GM19023 (cell line): Measurements from ENCODE around the gene PIGH.
"Not testable (repeated sequence)": the region's sequence is repeated elsewhere in the genome, so short reads cannot be mapped to it uniquely, and the experiment has no call there.

Experiments used
- ATAC-seq: cut with Tn5 transposase; IDR thresholded peaks from one replicate; pipeline ENCODE4 v1.9.1; 2021; ENCODE audit warnings: mild to moderate bottlenecking, moderate library complexity; ENCODE audit not compliant: unreplicated experiment

PIGH gene

DNA sequence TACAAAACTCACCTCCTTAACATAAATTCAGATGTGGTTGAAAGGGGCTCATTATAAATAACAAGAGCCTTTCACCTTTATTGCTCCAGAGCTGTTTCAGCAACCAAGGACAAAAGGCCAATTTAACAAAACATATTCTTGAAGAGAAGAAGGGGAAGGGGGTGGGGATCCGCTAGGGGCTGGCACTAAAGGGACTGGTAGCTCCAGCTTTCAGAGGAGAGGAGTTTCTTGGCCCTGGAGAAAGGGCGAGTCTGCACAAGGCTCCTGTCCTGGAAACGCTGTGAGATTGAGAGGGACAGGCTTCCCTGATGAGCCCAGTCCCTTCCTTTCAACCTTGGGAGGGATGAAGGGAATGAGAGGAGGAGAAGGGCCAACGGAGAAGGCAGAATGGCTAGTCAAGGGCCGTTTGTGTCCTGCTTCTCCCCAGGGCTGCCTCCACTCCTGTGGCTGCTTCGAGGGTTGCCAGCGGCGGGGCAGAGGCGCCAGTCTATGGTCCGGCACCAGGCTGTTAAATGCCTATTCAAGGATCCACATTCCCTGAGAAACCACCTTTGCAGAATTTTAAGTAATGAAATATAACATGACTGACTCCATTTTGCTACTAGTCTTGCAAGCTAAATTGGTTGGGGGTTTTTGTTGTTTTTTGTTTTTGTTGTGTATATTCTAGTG is 9.7 kb upstream of the PIGH start:
- ATAC-seq: no peak

GRCh38 chr14:67607646-67608045 is 7.6 kb upstream of the PIGH start:
- no peak for ATAC-seq

- peak; percentile 56 for ATAC-seq
These were observed 3.0 kb upstream of the PIGH start for GRCh38 chr14:67602995-67603545.

- no peak for ATAC-seq
These were observed 2.0 kb upstream of the PIGH start for GRCh38 chr14:67602076-67602475.

DNA sequence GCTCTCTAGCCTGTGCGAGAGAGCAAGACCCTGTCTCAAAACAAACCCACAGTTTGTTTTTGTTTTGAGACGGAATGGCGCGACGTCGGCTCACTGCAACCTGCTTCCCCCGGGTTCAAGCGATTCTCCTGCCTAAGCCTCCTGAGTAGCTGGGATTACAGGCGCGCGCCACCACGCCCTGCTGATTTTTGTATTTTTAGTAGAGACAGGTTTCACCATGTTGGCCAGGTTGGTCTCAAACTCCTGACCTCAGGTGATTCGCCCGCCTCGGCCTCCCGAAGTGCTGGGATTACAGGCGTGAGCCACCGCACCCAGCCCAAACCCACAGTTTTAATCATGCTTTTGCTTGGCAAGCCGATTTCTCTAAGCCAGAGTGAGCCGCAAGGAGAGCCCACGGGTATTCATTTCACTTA is 500 bp upstream of the PIGH start:
- ATAC-seq: not testable (repeated sequence)

GRCh38 chr14:67595392-67595791 is 4.7 kb downstream of the PIGH start:
- ATAC-seq: no peak

DNA sequence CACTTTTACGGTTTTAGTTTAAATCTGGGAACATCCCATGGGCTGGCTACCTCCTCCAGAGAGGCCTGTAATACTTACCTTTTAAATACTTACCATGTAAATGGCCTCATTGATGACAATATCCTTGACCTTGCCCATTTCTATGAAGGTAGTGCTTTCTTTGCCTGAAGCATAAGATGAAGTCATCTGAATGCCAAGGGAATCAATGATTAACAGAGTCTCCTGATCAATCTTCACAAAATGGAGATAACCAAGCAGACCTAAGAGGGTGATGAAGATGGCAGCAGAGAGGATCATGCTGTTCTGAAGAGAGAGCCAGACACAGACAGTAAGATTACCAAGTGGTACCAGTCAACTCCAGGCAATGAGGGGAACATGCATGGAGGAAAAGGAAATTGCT is 6.4 kb downstream of the PIGH start:
- ATAC-seq: not testable (repeated sequence)

DNA sequence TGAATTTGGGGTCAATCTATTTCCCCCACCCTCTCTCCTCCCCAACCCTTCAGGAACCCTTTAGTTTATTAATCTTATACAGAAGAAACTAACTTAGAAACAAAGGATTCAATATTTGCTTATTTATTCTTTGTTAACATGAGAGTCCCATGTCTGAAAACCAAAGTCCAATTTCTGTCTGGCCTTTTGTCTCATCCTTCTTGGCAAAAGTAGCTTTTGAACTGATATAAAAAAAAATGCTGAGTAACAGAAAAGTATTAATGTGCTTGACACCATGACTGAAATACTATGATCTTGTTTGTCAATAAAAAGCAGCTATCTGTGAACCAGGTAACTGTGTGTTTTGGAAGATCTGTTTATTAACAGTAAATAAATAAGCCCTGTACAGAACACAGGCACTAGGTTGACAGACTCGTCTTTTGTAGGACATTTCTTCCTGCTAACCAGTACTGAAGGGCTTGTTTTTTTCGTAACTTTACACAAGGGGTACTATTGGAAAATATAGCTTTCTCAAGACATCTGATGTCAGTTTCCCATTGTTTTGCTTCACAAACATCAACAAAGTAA is 10.8 kb downstream of the PIGH start:
- ATAC-seq: no peak

GRCh38 chr14:67586369-67586768 is 13.7 kb downstream of the PIGH start:
- ATAC-seq: no peak

DNA sequence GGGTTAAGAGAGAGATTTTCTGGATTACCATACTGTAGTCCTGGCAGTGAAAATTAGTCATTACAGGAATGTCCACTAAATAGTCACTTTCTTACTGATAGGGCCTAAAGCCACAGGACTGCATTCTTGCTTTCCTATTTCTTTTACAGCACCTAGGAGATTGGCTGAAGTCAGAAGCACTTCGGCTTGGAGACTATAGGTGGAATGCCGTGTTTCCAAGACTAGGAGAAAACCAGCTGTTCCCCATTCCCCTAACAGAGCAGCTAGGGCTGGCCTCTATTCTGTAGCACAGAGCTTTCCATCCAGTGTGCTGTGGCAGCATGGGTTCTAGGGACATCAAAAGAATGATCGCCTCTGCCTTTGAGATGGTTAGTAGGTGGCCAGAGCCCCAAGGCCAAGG is 15.1 kb downstream of the PIGH start:
- ATAC-seq: no peak

- ATAC-seq: peak; percentile 69
These were observed 16.1 kb downstream of the PIGH start for GRCh38 chr14:67583711-67584644.

DNA sequence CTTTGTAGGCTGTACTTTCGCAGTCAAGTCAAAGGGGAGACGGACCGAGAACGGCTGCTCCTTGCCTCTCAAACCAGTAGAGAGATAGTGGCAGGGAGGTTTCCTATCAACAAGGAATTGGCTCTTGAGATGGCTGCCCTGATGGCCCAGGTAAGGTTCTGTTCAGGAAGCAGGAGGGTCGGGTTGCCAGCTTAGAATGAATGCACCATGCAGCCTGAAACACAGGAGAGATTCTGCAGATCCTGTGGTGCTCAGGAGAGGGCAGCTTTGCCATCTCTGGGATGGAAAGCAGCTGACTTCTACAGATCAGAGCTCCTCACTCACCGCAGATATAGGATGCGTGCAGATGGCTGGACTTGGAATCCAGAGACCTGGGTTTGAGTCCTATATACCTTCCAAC is 18.0 kb downstream of the PIGH start:
- ATAC-seq: no peak

DNA sequence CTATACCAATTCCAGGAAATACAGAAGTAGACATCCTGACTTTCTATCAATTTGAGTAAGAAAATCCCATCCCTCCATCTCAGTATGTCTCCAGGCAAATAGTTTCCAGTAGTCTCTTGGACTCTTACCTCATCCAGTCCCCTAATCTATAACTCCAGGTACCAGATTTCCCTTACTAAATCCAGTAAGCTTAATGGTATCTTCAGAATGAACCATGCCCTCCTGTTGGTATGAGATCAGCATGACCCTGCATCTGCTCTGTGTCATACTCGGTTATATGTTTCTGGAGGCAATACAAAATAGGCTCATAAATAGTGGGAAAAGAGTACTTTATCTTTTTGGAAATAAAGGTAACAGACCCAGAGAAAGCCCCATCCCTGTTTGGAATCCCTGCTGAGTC is 18.4 kb downstream of the PIGH start:
- no peak for ATAC-seq

DNA sequence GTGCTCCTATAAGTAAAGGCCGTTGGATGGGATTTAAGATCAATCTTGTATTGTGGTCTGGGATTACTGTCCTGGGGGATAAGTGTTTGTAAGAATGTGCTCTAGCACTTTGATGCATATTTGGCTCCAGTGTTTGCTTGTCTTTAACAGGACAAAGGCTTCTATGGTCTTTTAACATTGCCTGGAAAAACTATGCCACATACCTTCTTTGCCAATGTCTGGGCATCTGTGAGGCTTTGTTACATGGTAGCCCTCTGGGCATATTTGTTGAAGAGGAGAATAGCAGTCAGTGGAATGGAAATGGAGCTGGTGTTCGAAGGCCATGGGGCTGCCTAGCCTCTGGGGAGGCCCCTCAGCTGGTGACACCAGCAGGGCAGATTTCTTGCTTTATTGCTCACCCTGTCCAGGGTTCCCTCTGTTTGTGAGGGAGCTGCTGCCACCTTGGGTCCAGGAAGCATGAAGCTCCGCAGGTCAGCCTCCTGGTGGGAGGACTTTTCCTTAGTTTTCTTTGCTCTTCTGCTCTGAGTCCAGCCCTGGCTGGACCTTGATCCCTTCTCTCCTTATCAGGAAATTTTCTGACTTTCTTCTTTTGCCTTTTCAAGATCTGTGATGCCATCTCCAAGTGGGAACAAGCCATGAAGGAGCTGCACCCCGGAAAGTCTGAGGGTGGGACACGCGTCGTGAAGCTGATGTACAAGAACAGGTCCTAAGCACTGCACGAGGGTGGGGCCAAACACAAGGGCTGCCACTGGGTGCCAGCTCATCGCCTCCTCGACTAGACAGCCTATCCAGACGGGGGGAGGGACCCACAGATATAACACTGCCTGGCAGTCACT is 19.5 kb downstream of the PIGH start:
- no peak for ATAC-seq

DNA sequence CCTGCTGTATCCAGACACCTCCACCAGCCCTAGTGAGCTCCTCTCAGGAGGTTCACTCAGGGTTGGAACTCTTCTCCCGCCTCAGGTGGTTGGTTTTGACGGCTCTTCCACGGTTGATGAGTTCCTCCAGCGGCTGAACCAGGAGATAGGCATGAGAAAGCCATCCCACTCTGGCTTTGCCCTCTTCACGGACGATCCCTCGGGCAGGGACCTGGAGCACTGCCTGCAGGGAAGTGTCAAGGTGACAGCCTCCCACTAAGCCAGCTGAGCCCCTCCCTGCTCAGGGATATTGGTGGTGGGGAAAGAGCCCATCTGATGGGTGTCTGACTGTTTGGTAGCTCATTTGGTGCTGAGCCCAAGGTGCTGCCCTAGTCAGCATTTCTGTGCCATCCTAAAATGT is 20.4 kb downstream of the PIGH start:
- ATAC-seq: no peak

DNA sequence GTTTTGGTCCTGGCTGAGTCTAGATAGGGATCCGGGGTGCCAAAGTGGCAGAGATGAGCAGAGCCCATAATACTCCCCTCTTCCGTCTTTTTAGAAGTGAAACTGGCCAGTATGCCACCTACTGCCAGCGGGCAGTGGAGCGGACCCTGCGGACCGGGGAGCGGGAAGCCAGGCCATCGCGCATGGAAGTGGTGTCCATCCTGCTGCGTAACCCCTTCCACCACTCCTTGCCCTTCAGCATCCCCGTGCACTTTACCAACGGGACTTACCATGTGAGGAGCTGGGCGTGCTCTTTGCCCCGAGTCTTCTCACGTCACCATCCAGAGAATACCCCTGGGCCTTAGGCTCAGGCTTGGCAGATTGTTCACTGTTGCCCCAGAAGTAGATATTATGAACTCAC is 21.0 kb downstream of the PIGH start:
- no peak for ATAC-seq

GRCh38 chr14:67577909-67578749 is 21.9 kb downstream of the PIGH start:
- ATAC-seq: no peak

DNA sequence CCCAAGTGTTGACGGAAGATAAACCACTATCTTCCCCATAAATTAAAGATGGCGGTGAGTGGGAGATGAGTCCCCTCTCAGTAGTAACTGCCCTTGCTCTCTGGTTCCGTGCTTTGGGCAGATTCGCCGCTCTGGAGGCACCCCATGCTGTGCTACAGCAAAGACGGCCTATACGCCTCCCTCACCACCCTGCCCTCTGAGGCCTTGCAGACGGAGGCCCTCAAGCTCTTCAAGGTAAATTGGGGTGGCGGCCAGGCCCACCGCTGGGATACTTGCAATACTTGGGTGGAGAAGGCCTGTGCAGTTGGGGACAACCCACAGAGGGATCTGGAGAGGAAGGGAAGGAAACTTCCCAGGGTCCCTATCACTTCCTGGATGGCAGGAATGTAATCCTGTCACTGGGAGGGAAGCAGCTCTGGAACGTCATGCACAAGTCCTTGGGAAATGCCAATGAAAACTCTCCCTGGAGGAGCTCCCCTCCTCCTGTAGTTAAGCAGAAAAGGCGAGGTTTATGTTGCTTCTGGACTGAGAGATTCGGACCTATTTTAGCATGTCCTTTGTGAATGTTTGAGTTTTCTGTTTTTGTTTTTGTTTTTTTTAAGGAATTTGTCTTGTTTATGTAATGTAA is 22.8 kb downstream of the PIGH start:
- no peak for ATAC-seq

GRCh38 chr14:67576216-67576955 is 23.7 kb downstream of the PIGH start:
- ATAC-seq: no peak
